Measurements from ENCODE around the gene AMBN. TPM values are rescaled to one million over a fixed set of nuclear protein-coding genes. Genes with fewer than 3 reads are reported as not detected.

The AMBN gene
- total RNA-seq, 1 experiment from 2014 or later: not detected

DNA sequence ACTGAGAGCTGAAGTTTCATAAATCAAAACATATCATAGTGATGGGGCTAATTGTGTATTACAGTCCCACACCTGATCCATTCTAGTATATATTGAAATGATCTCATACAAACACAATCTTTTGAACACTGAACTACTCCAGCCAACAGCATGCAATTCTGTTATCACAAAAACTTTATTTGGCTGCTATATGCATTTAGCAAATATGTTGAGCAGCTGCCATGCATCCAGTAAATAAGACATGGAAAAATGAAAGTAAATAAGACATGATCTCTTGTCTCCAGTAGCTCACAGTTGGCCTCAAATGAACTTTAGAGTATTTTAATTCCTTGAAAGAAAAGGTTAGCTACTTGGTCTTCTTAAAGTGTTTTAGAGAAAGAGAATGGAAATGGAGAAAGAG is 2.1 kb downstream of the AMBN start:
- no peak overlapping the region for H3K4me2 ChIP-seq (ENCODE audit: low read length)
- H3K79me2 ChIP-seq (ENCODE audit: insufficient read depth, low read length): no peaks in the 10 kb centered on the region
- no TSS peak for BruUV-seq (replicated peaks)
- H4K20me1 ChIP-seq (ENCODE audit: insufficient read depth): no peaks in the 10 kb centered on the region
- no peak overlapping the region for H3K27ac ChIP-seq (ENCODE audit: low read depth, low read length)
- H3K4me1 ChIP-seq (ENCODE audit: control insufficient read depth in 1 of 2, insufficient read depth in 2 of 2, low read length in 2 of 2): no peaks in the 10 kb centered on the region
- no peak for DNase-seq (ENCODE audit: low read depth, low spot score)
- intact Hi-C loops (cut with micrococcal nuclease): no loop called here
- H3K27me3 ChIP-seq (ENCODE audit: insufficient read depth, low read length): no peaks in the 10 kb centered on the region
- no peaks in the 10 kb centered on the region for H3K36me3 ChIP-seq (ENCODE audit: control insufficient read depth in 1 of 2, insufficient read depth in 2 of 2, low read length in 2 of 2)
- no peak overlapping the region for H2AFZ ChIP-seq (ENCODE audit: low read depth, low read length, poor library complexity, severe bottlenecking)
- RAD21 ChIA-PET (ENCODE audit: low non-redundant PET in 1 of 2, low total read pairs in 2 of 2, uncharacterized antibody in 2 of 2, unreplicated experiment in 2 of 2): no interaction called here
- H3K9me3 ChIP-seq (ENCODE audit: control insufficient read depth in 1 of 2, insufficient read depth in 1 of 2, low read depth in 1 of 2, low read length in 2 of 2): no peaks in the 10 kb centered on the region
- no peak for TF ChIP-seq CBX3 (IDR thresholded peaks at IDR 0.05; ENCODE audit: low read depth)
- H3K9me2 ChIP-seq (ENCODE audit: insufficient read depth): no peaks in the 10 kb centered on the region
- CTCF ChIA-PET: interaction anchor here (0.8 kb wide), 1 partner anchor 416 kb away, joined by 3 read pairs; no protein-coding TSS in a partner anchor
- no peak overlapping the region for H3K4me3 ChIP-seq (replicated peaks in 1 of 2; ENCODE audit: low read depth in 1 of 2, low read length in 2 of 2)
- H3K9ac ChIP-seq (ENCODE audit: low read length): no peak overlapping the region
- POLR2A ChIA-PET: no interaction called here
- no peak for ATAC-seq

DNA sequence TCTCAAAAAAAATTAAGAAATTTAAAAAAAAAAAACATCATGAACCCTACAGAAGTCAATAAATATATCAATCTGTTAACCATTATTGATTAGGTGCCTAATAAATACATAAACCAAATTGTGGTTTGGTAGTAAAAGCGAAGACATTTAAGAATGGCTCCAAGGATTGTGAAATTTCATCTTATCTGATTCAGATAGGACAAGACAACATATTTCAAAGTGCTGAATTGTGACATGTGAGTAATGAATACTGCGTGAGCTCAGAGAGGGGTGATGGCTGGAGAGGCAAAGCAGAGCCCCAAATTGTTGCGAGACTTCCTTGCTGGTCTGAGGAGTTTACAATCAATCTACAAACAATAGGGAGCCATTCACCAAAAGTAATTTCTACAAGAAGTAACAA is 8.2 kb downstream of the AMBN start:
- TF ChIP-seq JUND (IDR thresholded peaks at IDR 0.05) (no peak), EZH2 (IDR thresholded peaks at IDR 0.05) (no peak), EZH2phosphoT487 (IDR thresholded peaks at IDR 0.05; ENCODE audit: borderline replicate concordance) (no peak), RAD21 (IDR thresholded peaks at IDR 0.05; ENCODE audit: low read depth) (no peak), ELF1 (IDR thresholded peaks at IDR 0.05; ENCODE audit: borderline replicate concordance, low read depth) (no peak), ZFX (IDR thresholded peaks at IDR 0.05) (no peak), SP1 (IDR thresholded peaks at IDR 0.05; ENCODE audit: low read depth) (no peak)
- TF ChIP-seq, protein P1, sequence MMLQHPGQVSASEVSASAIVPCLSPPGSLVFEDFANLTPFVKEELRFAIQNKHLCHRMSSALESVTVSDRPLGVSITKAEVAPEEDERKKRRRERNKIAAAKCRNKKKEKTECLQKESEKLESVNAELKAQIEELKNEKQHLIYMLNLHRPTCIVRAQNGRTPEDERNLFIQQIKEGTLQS (IDR thresholded peaks at IDR 0.05): no peak
- TF ChIP-seq, protein P2, sequence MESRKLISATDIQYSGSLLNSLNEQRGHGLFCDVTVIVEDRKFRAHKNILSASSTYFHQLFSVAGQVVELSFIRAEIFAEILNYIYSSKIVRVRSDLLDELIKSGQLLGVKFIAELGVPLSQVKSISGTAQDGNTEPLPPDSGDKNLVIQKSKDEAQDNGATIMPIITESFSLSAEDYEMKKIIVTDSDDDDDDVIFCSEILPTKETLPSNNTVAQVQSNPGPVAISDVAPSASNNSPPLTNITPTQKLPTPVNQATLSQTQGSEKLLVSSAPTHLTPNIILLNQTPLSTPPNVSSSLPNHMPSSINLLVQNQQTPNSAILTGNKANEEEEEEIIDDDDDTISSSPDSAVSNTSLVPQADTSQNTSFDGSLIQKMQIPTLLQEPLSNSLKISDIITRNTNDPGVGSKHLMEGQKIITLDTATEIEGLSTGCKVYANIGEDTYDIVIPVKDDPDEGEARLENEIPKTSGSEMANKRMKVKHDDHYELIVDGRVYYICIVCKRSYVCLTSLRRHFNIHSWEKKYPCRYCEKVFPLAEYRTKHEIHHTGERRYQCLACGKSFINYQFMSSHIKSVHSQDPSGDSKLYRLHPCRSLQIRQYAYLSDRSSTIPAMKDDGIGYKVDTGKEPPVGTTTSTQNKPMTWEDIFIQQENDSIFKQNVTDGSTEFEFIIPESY (IDR thresholded peaks at IDR 0.05; ENCODE audit: extremely low read depth, insufficient replicate concordance, low read length): no peak
- CTCF ChIA-PET: interaction anchor here (1.5 to 2.1 kb wide), 2 partner anchors 410 to 1702 kb away, joined by 6 to 14 read pairs; no protein-coding TSS in a partner anchor
- RAD21 ChIA-PET (ENCODE audit: low non-redundant PET in 1 of 2, low total read pairs in 2 of 2, uncharacterized antibody in 2 of 2, unreplicated experiment in 2 of 2): interaction anchor here in 1 of 2 experiments (0.7 to 1.0 kb wide), 2 partner anchors 68 to 393 kb away, joined by 3 read pairs; partner anchors contain the start of gene DCK
- Histone ChIP-seq H4K20me1 (ENCODE audit: insufficient read depth) (no peaks in the 10 kb centered on the region), H3K27me3 (ENCODE audit: insufficient read depth, low read length) (no peaks in the 10 kb centered on the region), H3K4me3 (replicated peaks in 1 of 2; ENCODE audit: low read depth in 1 of 2, low read length in 2 of 2) (no peak overlapping the region), H3K4me2 (ENCODE audit: low read length) (no peak overlapping the region), H3K9ac (ENCODE audit: low read length) (no peak overlapping the region), H3K27ac (ENCODE audit: low read depth, low read length) (no peak overlapping the region), H3K9me2 (ENCODE audit: insufficient read depth) (no peaks in the 10 kb centered on the region), H3K4me1 (ENCODE audit: control insufficient read depth in 1 of 2, insufficient read depth in 2 of 2, low read length in 2 of 2) (no peaks in the 10 kb centered on the region), H3K79me2 (ENCODE audit: insufficient read depth, low read length) (no peaks in the 10 kb centered on the region), H3K36me3 (ENCODE audit: control insufficient read depth in 1 of 2, insufficient read depth in 2 of 2, low read length in 2 of 2) (no peaks in the 10 kb centered on the region), H2AFZ (ENCODE audit: low read depth, low read length, poor library complexity, severe bottlenecking) (no peak overlapping the region), H3K9me3 (ENCODE audit: control insufficient read depth in 1 of 2, insufficient read depth in 1 of 2, low read depth in 1 of 2, low read length in 2 of 2) (no peaks in the 10 kb centered on the region)
- DNase-seq (ENCODE audit: low read depth, low spot score) (no peak), ATAC-seq (no peak)
- no TSS peak for BruUV-seq (replicated peaks)
- POLR2A ChIA-PET: no interaction called here
- intact Hi-C loops (cut with micrococcal nuclease): loop anchor here (2.0 to 10.0 kb wide), 5 partner anchors 87 to 1864 kb away; partner anchors contain the start of gene UTP3
